ENCODE measurements around the gene C18orf54.

DNA sequence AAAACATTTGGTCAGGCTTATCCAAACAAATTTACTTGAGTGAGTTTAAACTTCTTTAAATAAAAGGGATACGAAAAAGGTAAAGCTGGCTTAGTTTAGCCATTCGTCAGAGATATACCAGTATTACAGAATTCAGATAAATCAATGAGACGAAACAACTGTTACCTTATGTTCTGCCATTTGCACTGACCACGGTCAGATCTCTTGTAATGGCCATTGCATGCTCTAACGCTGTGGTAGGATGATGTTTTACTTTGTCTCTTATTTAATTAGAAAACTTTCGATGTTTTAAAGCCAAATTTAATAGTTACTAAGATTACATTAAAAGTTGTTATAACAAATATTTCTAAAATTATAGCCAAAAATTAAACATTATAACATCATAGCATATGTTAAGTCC, 1.5 kb downstream of the C18orf54 start:
- TF ChIP-seq EZH2phosphoT487 (IDR thresholded peaks at IDR 0.05; ENCODE audit: low read depth) = no peak
- TF ChIP-seq, protein P1, sequence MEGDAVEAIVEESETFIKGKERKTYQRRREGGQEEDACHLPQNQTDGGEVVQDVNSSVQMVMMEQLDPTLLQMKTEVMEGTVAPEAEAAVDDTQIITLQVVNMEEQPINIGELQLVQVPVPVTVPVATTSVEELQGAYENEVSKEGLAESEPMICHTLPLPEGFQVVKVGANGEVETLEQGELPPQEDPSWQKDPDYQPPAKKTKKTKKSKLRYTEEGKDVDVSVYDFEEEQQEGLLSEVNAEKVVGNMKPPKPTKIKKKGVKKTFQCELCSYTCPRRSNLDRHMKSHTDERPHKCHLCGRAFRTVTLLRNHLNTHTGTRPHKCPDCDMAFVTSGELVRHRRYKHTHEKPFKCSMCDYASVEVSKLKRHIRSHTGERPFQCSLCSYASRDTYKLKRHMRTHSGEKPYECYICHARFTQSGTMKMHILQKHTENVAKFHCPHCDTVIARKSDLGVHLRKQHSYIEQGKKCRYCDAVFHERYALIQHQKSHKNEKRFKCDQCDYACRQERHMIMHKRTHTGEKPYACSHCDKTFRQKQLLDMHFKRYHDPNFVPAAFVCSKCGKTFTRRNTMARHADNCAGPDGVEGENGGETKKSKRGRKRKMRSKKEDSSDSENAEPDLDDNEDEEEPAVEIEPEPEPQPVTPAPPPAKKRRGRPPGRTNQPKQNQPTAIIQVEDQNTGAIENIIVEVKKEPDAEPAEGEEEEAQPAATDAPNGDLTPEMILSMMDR (IDR thresholded peaks at IDR 0.05; ENCODE audit: low read depth, low read length) = no peak

Measured in OCI-LY3 (cell line).